ENCODE results near the gene RCOR2. TPM values are rescaled to one million over a fixed set of nuclear protein-coding genes. Genes with fewer than 3 reads are reported as not detected.
A peak's percentile ranks its signal among the peaks of the same experiment; 100 is the strongest.
"Not testable (repeated sequence)": the region's sequence is repeated elsewhere in the genome, so short reads cannot be mapped to it uniquely, and the experiment has no call there.

RCOR2 gene
- total RNA-seq, 1 donor = 2.9 TPM

DNA sequence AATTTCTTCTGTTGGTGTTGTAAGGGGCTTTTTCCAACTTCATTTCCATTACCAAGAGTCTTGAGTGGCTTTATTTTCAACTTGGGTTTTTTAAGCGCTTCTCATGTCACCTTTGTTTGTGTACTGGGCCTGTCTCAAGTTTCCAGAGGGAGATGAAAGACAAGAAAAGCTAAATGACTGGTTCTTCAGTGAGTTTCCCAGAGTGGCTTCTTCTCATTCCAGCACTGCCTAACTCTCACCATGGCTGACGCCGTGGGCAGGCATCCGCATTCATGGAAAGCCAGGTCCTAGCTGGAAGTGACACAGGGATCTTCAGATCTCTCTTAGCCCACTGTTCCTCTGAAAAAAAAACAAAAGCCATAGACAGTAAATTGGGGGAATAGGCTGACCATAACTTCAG, 49.5 kb downstream of the RCOR2 start:
- TF ChIP-seq, protein P1, sequence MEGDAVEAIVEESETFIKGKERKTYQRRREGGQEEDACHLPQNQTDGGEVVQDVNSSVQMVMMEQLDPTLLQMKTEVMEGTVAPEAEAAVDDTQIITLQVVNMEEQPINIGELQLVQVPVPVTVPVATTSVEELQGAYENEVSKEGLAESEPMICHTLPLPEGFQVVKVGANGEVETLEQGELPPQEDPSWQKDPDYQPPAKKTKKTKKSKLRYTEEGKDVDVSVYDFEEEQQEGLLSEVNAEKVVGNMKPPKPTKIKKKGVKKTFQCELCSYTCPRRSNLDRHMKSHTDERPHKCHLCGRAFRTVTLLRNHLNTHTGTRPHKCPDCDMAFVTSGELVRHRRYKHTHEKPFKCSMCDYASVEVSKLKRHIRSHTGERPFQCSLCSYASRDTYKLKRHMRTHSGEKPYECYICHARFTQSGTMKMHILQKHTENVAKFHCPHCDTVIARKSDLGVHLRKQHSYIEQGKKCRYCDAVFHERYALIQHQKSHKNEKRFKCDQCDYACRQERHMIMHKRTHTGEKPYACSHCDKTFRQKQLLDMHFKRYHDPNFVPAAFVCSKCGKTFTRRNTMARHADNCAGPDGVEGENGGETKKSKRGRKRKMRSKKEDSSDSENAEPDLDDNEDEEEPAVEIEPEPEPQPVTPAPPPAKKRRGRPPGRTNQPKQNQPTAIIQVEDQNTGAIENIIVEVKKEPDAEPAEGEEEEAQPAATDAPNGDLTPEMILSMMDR (IDR thresholded peaks at IDR 0.05; ENCODE audit: insufficient read depth, low read length) = no peak
- H3K4me3 ChIP-seq (ENCODE audit: low read depth, low read length) = no peak overlapping the region
- no peak for DNase-seq (ENCODE audit: low read depth)

DNA sequence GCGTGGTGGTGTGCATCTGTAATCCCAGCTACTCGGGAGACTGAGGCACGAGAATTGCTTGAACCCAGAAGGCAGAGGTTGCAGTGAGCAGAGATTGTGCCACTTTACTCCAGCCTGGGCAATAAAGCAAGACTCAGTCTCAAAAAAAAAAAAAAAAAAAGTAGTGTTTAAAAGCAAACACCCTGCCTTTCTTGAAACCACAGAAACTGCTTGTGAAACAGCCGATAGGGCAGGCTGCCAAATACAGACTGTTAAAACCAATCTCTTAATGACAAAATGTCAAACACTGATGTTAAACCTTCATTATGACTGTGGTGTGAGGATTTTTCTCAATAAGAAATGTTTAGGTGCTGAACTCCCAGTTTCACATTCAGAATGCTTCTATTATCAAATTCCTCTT, 50.8 kb downstream of the RCOR2 start:
- no peak overlapping the region for H3K4me3 ChIP-seq (ENCODE audit: low read depth, low read length)
- peak; percentile 64 for DNase-seq (ENCODE audit: low read depth)
- TF ChIP-seq, protein P1 (IDR thresholded peaks at IDR 0.05; ENCODE audit: insufficient read depth, low read length) = no peak

DNA sequence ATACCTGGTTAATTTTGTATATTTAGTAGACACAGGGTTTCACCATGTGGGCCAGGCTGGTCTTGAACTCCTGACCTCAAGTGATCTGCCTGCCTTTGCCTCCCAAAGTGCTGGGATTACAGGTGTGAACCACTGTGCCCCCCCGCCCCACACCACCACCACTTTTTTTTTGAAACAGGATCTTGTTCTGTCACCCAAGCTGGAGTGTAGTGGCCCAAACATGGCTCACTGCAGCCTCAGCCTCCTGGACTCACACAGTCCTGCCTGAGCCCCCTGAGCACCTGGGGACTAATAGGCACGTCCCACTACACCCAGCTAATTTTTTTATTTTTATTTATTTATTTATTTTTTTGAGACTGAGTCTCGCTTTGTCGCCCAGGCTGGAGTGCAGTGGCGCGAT, 53.3 kb downstream of the RCOR2 start:
- H3K4me3 ChIP-seq (ENCODE audit: low read depth, low read length); DNase-seq (ENCODE audit: low read depth): not testable (repeated sequence)

DNA sequence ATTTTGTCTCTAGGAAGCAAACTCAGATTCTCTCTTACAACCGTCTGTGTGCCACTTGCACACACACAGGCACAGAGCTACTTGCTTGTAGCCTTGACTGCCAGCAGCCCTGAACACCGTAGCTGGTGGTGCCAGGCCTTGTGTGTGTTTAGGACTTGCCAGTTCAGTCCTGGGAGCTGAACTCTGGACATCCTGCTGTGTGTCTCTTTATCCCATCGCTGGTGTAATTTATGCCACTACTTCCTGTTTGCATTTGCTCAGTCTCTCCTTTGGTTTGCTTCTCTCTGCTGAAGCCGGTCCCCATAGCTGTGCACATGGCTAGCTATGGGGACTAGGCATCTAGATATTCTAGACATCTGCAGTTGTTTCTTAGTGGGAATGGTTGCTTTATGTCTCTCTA, 54.0 kb downstream of the RCOR2 start:
- TF ChIP-seq, protein P1 (IDR thresholded peaks at IDR 0.05; ENCODE audit: insufficient read depth, low read length) = no peak
- no peak overlapping the region for H3K4me3 ChIP-seq (ENCODE audit: low read depth, low read length)
- DNase-seq (ENCODE audit: low read depth) = no peak

Small RNA genes lying within 50 kb of the gene (small RNA-seq; reads per million reads assigned to genes)
- not detected for gene RNU6-1306P

Other genes starting within 250 kb of the RCOR2 start
- gene ATL3, start 245.8 kb downstream of the RCOR2 start, total RNA-seq (ENCODE audit: low replicate concordance) = 298 and 320 TPM in 2 replicates
- gene RTN3, start 235.7 kb downstream of the RCOR2 start, total RNA-seq (ENCODE audit: low replicate concordance) = 151 and 168 TPM in 2 replicates
- 13.2 and 62.7 TPM in 2 replicates for gene ZFTA, start 148.4 kb downstream of the RCOR2 start, total RNA-seq (ENCODE audit: low replicate concordance)
- gene SPINDOC, start 103.7 kb downstream of the RCOR2 start, total RNA-seq (ENCODE audit: low replicate concordance) = 6.7 and 10.1 TPM in 2 replicates
- gene MARK2, start 78.1 kb downstream of the RCOR2 start, total RNA-seq (ENCODE audit: low replicate concordance) = 11.4 and 12.7 TPM in 2 replicates
- 13.3 and 15.4 TPM in 2 replicates for gene NAA40, start 21.8 kb upstream of the RCOR2 start, total RNA-seq (ENCODE audit: low replicate concordance)
- gene COX8A, start 57.5 kb upstream of the RCOR2 start, total RNA-seq (ENCODE audit: low replicate concordance) = 68.4 and 252 TPM in 2 replicates
- gene OTUB1, start 69.3 kb upstream of the RCOR2 start, total RNA-seq (ENCODE audit: low replicate concordance) = 5.5 and 32.4 TPM in 2 replicates
- gene FLRT1, start 118.8 kb upstream of the RCOR2 start, total RNA-seq (ENCODE audit: low replicate concordance) = 0.18 TPM in 1 of 2 replicates, not detected in the other
- 7.6 and 14.5 TPM in 2 replicates for gene MACROD1, start 248.9 kb upstream of the RCOR2 start, total RNA-seq (ENCODE audit: low replicate concordance)

Data from fibroblast of the aortic adventitia (primary cell).